ENCODE data around the gene IFNAR2. TPM values are rescaled to one million over a fixed set of nuclear protein-coding genes. Genes with fewer than 3 reads are reported as not detected.

IFNAR2 gene
- total RNA-seq, 1 experiment from 2014 or later: 12.3 TPM

- no peak for TF ChIP-seq ZBTB33 (IDR thresholded peaks at IDR 0.05; ENCODE audit: extremely low read depth, insufficient replicate concordance, low read length)
- TF ChIP-seq SP1 (IDR thresholded peaks at IDR 0.05; ENCODE audit: low read depth): no peak
Measured at GRCh38 chr21:33246506-33246905, 16.8 kb downstream of the IFNAR2 start (continued).

- no peak overlapping the region for H2AFZ ChIP-seq (ENCODE audit: low read depth, low read length, poor library complexity, severe bottlenecking)
- H3K9me2 ChIP-seq (ENCODE audit: insufficient read depth): no peaks in the 10 kb centered on the region
- no peak overlapping the region for H3K4me2 ChIP-seq (ENCODE audit: low read length)
- H3K4me3 ChIP-seq (replicated peaks in 1 of 2; ENCODE audit: low read depth in 1 of 2, low read length in 2 of 2): no peak overlapping the region
- peaks cover 20 to 32% of the 10 kb centered on the region in 2 experiments; a peak in 3 of 4 replicates for H3K36me3 ChIP-seq (ENCODE audit: control insufficient read depth in 1 of 2, insufficient read depth in 2 of 2, low read length in 2 of 2)
- no peak for ATAC-seq
- no peaks in the 10 kb centered on the region for H3K4me1 ChIP-seq (ENCODE audit: control insufficient read depth in 1 of 2, insufficient read depth in 2 of 2, low read length in 2 of 2)
- BruUV-seq (replicated peaks): no TSS peak
- ChIA-PET POLR2A (no interaction called here), CTCF (no interaction called here), RAD21 (ENCODE audit: low non-redundant PET in 1 of 2, low total read pairs in 2 of 2, uncharacterized antibody in 2 of 2, unreplicated experiment in 2 of 2) (no interaction called here)
- H3K9ac ChIP-seq (ENCODE audit: low read length): no peak overlapping the region
- no peaks in the 10 kb centered on the region for H3K9me3 ChIP-seq (ENCODE audit: control insufficient read depth in 1 of 2, insufficient read depth in 1 of 2, low read depth in 1 of 2, low read length in 2 of 2)
- intact Hi-C loops (cut with micrococcal nuclease): no loop called here
- H3K27ac ChIP-seq (ENCODE audit: low read depth, low read length): no peak overlapping the region
- TF ChIP-seq REST (IDR thresholded peaks at IDR 0.05; ENCODE audit: low read depth) (no peak), SIN3A (IDR thresholded peaks at IDR 0.05; ENCODE audit: low read depth) (no peak), SP1 (IDR thresholded peaks at IDR 0.05; ENCODE audit: low read depth) (no peak), ZNF274 (IDR thresholded peaks at IDR 0.05; ENCODE audit: low read depth, low read length) (no peak), FOSL1 (IDR thresholded peaks at IDR 0.05; ENCODE audit: low read depth) (no peak), ZFX (IDR thresholded peaks at IDR 0.05) (no peak)
- H3K79me2 ChIP-seq (ENCODE audit: insufficient read depth, low read length): no peaks in the 10 kb centered on the region
- DNase-seq (ENCODE audit: low read depth, low spot score): no peak
- H4K20me1 ChIP-seq (ENCODE audit: insufficient read depth): no peaks in the 10 kb centered on the region
- H3K27me3 ChIP-seq (ENCODE audit: insufficient read depth, low read length): no peaks in the 10 kb centered on the region
Measured at GRCh38 chr21:33246963-33247362, 17.2 kb downstream of the IFNAR2 start.
